ENCODE results near the gene SPDYE17.
"Not testable (repeated sequence)": the region's sequence is repeated elsewhere in the genome, so short reads cannot be mapped to it uniquely, and the experiment has no call there.

Gene SPDYE17

GRCh38 chr7:76997381-76998284 lies 34.5 kb downstream of the SPDYE17 start:
- Histone ChIP-seq H3K27me3 (replicated peaks; ENCODE audit: control insufficient read depth, insufficient read depth, low read length) (no peaks in the 10 kb centered on the region), H3K9ac (ENCODE audit: low read length) (no peak overlapping the region), H3K9me3 (ENCODE audit: control insufficient read depth, low read length) (no peaks in the 10 kb centered on the region), H3K4me1 (ENCODE audit: control insufficient read depth, insufficient read depth, low read length) (no peaks in the 10 kb centered on the region), H3K4me3 (ENCODE audit: low read length) (no peak overlapping the region), H3K36me3 (ENCODE audit: control insufficient read depth, insufficient read depth, low read length, severe bottlenecking) (no peaks in the 10 kb centered on the region)
- no peak for DNase-seq (ENCODE audit: low read depth)

DNA sequence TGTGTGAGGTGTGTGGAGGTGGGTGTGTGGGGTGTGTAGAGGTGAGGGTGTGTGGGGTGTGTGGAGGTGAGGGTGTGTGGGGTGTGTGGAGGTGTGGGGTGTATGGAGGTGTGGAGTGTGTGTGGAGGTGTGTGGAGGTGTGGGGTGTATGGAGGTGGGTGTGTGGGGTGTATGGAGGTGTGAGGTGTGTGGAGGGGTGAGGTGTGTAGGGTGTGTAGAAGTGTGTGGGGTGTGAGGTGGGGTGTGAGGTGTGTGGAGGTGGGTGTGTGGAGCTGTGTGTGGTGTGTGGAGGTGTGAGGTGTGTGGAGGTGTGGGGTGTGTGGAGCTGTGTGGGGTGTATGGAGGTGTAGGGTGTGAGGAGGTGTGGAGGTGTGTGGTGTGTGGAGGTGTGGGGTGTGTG lies 35.2 kb downstream of the SPDYE17 start:
- not testable (repeated sequence) for H3K4me1 ChIP-seq (ENCODE audit: control insufficient read depth, insufficient read depth, low read length); H3K9me3 ChIP-seq (ENCODE audit: control insufficient read depth, low read length); H3K9ac ChIP-seq (ENCODE audit: low read length); DNase-seq (ENCODE audit: low read depth); H3K4me3 ChIP-seq (ENCODE audit: low read length); H3K27me3 ChIP-seq (replicated peaks; ENCODE audit: control insufficient read depth, insufficient read depth, low read length); H3K36me3 ChIP-seq (ENCODE audit: control insufficient read depth, insufficient read depth, low read length, severe bottlenecking)

DNA sequence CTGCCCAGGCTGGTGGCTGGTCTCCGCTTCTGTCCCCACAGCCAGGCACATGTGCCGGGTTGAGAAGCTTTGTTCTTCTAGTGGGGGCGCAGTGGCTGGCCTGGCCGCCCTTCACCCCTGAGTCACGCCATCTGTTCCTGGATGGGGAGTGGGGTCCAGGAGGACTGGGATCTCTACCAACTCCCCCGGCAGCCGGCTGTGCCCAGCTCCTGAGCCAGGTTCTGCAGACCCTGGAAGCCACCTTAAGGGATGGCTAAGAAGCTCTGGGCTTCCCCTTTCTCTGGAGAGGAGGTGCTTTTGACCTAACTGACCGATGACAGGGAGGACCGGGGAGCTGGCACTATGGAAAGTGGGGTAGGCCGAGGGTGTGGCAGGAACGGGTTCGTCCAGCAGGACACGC lies 37.9 kb downstream of the SPDYE17 start:
- H3K9me3 ChIP-seq (ENCODE audit: control insufficient read depth, low read length); H3K4me3 ChIP-seq (ENCODE audit: low read length); H3K36me3 ChIP-seq (ENCODE audit: control insufficient read depth, insufficient read depth, low read length, severe bottlenecking); H3K9ac ChIP-seq (ENCODE audit: low read length); DNase-seq (ENCODE audit: low read depth); H3K4me1 ChIP-seq (ENCODE audit: control insufficient read depth, insufficient read depth, low read length); H3K27me3 ChIP-seq (replicated peaks; ENCODE audit: control insufficient read depth, insufficient read depth, low read length): not testable (repeated sequence)

- not testable (repeated sequence) for H3K9ac ChIP-seq (ENCODE audit: low read length); H3K36me3 ChIP-seq (ENCODE audit: control insufficient read depth, insufficient read depth, low read length, severe bottlenecking); H3K9me3 ChIP-seq (ENCODE audit: control insufficient read depth, low read length); H3K4me3 ChIP-seq (ENCODE audit: low read length); DNase-seq (ENCODE audit: low read depth); H3K4me1 ChIP-seq (ENCODE audit: control insufficient read depth, insufficient read depth, low read length); H3K27me3 ChIP-seq (replicated peaks; ENCODE audit: control insufficient read depth, insufficient read depth, low read length)
Measured at GRCh38 chr7:76993831-76994230, 38.3 kb downstream of the SPDYE17 start.

GRCh38 chr7:76992871-76993270 lies 39.3 kb downstream of the SPDYE17 start:
- H3K9ac ChIP-seq (ENCODE audit: low read length) = not testable (repeated sequence)

DNA sequence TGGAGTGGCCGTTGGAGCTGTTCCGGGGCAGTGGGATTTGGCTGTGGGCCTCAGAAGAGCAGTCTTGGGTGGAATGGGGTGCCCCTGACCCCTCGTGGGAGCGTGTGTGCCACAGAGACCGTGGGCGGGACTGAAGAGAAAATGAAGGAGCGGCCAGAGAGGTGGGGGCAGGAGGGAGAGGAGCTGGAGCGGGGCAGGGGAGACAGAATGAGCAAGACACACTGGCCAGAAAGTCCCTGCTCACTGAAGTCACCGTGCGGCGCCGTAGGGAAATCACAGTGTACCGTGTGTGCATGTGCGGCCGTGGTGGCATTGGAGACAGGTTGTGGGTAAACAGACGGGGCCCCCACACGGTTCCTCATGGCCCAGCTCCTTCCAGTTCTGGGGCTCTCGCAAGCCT lies 40.0 kb downstream of the SPDYE17 start:
- H3K4me1 ChIP-seq (ENCODE audit: control insufficient read depth, insufficient read depth, low read length); H3K36me3 ChIP-seq (ENCODE audit: control insufficient read depth, insufficient read depth, low read length, severe bottlenecking); H3K4me3 ChIP-seq (ENCODE audit: low read length); H3K9me3 ChIP-seq (ENCODE audit: control insufficient read depth, low read length); H3K9ac ChIP-seq (ENCODE audit: low read length); DNase-seq (ENCODE audit: low read depth); H3K27me3 ChIP-seq (replicated peaks; ENCODE audit: control insufficient read depth, insufficient read depth, low read length): not testable (repeated sequence)

More at GRCh38 chr7:76992871-76993270, 39.3 kb downstream of the SPDYE17 start:
- not testable (repeated sequence) for DNase-seq (ENCODE audit: low read depth); H3K27me3 ChIP-seq (replicated peaks; ENCODE audit: control insufficient read depth, insufficient read depth, low read length); H3K4me1 ChIP-seq (ENCODE audit: control insufficient read depth, insufficient read depth, low read length); H3K9me3 ChIP-seq (ENCODE audit: control insufficient read depth, low read length); H3K36me3 ChIP-seq (ENCODE audit: control insufficient read depth, insufficient read depth, low read length, severe bottlenecking); H3K4me3 ChIP-seq (ENCODE audit: low read length)

DNA sequence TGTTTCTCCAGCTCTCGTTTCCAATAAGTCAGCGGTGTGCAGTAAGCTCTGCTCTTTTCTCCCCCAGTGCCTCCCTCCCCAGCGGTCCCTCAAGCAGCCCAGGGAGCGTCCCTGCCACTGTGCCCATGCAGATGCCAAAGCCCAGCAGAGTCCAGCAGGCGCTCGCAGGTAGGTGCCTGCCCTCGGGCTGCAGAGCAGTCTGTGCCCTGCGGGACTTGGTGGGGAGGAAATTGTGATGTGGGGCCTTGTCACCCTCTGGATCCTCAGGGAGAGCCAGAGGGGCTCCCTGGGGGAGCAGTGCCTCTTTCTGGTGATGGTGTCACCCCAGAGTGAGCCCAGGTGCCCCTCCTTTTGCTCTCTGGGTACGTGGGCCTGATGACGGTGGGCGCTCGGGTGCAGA lies 42.0 kb downstream of the SPDYE17 start:
- not testable (repeated sequence) for H3K4me1 ChIP-seq (ENCODE audit: control insufficient read depth, insufficient read depth, low read length); H3K36me3 ChIP-seq (ENCODE audit: control insufficient read depth, insufficient read depth, low read length, severe bottlenecking); H3K27me3 ChIP-seq (replicated peaks; ENCODE audit: control insufficient read depth, insufficient read depth, low read length); H3K9me3 ChIP-seq (ENCODE audit: control insufficient read depth, low read length); H3K4me3 ChIP-seq (ENCODE audit: low read length); DNase-seq (ENCODE audit: low read depth); H3K9ac ChIP-seq (ENCODE audit: low read length)

- DNase-seq (ENCODE audit: low read depth); H3K9me3 ChIP-seq (ENCODE audit: control insufficient read depth, low read length); H3K36me3 ChIP-seq (ENCODE audit: control insufficient read depth, insufficient read depth, low read length, severe bottlenecking); H3K9ac ChIP-seq (ENCODE audit: low read length); H3K4me3 ChIP-seq (ENCODE audit: low read length); H3K27me3 ChIP-seq (replicated peaks; ENCODE audit: control insufficient read depth, insufficient read depth, low read length); H3K4me1 ChIP-seq (ENCODE audit: control insufficient read depth, insufficient read depth, low read length): not testable (repeated sequence)
Measured at GRCh38 chr7:76985924-76986717, 46.0 kb downstream of the SPDYE17 start.

- not testable (repeated sequence) for H3K9me3 ChIP-seq (ENCODE audit: control insufficient read depth, low read length); H3K27me3 ChIP-seq (replicated peaks; ENCODE audit: control insufficient read depth, insufficient read depth, low read length); H3K36me3 ChIP-seq (ENCODE audit: control insufficient read depth, insufficient read depth, low read length, severe bottlenecking); H3K4me1 ChIP-seq (ENCODE audit: control insufficient read depth, insufficient read depth, low read length); H3K9ac ChIP-seq (ENCODE audit: low read length); DNase-seq (ENCODE audit: low read depth); H3K4me3 ChIP-seq (ENCODE audit: low read length)
Measured at GRCh38 chr7:76984784-76985136, 47.4 kb downstream of the SPDYE17 start.

GRCh38 chr7:76983937-76984783 lies 48.0 kb downstream of the SPDYE17 start:
- H3K9ac ChIP-seq (ENCODE audit: low read length); DNase-seq (ENCODE audit: low read depth); H3K4me1 ChIP-seq (ENCODE audit: control insufficient read depth, insufficient read depth, low read length); H3K4me3 ChIP-seq (ENCODE audit: low read length); H3K36me3 ChIP-seq (ENCODE audit: control insufficient read depth, insufficient read depth, low read length, severe bottlenecking); H3K9me3 ChIP-seq (ENCODE audit: control insufficient read depth, low read length); H3K27me3 ChIP-seq (replicated peaks; ENCODE audit: control insufficient read depth, insufficient read depth, low read length): not testable (repeated sequence)

DNA sequence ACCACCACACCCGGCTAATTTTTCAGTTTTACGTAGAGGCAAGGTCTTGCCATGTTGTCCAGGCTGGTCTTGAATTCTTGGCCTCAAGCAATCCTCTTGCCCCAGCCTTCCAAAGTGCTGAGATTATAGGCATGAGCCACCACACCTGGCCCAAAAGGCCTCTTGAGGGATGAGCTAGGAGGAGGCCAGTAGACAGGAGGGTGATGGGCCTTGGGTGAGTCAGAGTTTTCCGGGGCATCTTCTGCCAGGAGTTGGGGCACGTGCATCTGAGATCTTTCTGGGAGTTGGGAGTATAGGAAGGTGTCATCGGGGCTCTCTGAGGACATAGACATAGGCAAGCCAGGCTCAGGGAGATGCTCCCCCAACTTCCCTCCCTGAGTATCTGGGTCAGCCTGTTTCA lies 48.8 kb downstream of the SPDYE17 start:
- not testable (repeated sequence) for DNase-seq (ENCODE audit: low read depth); H3K9ac ChIP-seq (ENCODE audit: low read length); H3K27me3 ChIP-seq (replicated peaks; ENCODE audit: control insufficient read depth, insufficient read depth, low read length); H3K4me3 ChIP-seq (ENCODE audit: low read length); H3K36me3 ChIP-seq (ENCODE audit: control insufficient read depth, insufficient read depth, low read length, severe bottlenecking); H3K4me1 ChIP-seq (ENCODE audit: control insufficient read depth, insufficient read depth, low read length); H3K9me3 ChIP-seq (ENCODE audit: control insufficient read depth, low read length)
